PC-9 (cell line): ENCODE measurements around the gene NDUFA9. TPM values are rescaled to one million over a fixed set of nuclear protein-coding genes. Genes with fewer than 3 reads are reported as not detected.

Experiments
- Bru-seq: library from RNA; stranded (reverse); fragments of 400-500 nt; gene quantifications from one replicate; lab custom pipeline; 2021; lab: Mats Ljungman, UMichigan
- BruChase-seq, 2 experiments: library from RNA; stranded (reverse); fragments of 400-500 nt; gene quantifications; one replicate each; lab custom pipeline; 2021; lab: Mats Ljungman, UMichigan
- BruUV-seq: library from RNA; stranded (reverse); fragments of 400-500 nt; replicated peaks from 2 replicates; lab custom pipeline; 2021; lab: Mats Ljungman, UMichigan
- CTCF ChIA-PET: fragments of 300-600 bp; sonication (Branson Sonifier 250); formaldehyde crosslinking; loops from one replicate; lab custom pipeline; 2022; ENCODE audit warnings: antibody characterized with exemption; lab: Charles Lee
- POLR2A ChIA-PET: fragments of 300-600 bp; sonication (Branson Sonifier 250); formaldehyde crosslinking; loops from one replicate; lab custom pipeline; 2022; ENCODE audit warnings: antibody characterized with exemption; ENCODE audit not compliant: unreplicated experiment; lab: Charles Lee
- DNase-seq, 2 experiments: peaks; one replicate each; pipeline versions ENCODE4 v3.0.0 to v3.0.0-alpha.2; 2015 to 2022; ENCODE audit warnings: mixed read lengths in 1 of 2
- H2AFZ ChIP-seq: fragments of 200-600 bp; sonication (generic); 2 replicates; pipeline ENCODE4 v1.8.1; 2017; ENCODE audit warnings: antibody characterized with exemption
- H3F3A ChIP-seq: fragments of 200-600 bp; sonication (generic); 2 replicates; pipeline ENCODE4 v1.8.1; 2017; ENCODE audit warnings: antibody characterized with exemption, mild to moderate bottlenecking, low read depth; ENCODE audit not compliant: insufficient read depth
- H3K27ac ChIP-seq: fragments of 200-600 bp; sonication (generic); 2 replicates; pipeline ENCODE4 v1.6.1; 2016; ENCODE audit warnings: mixed run types
- H3K27me3 ChIP-seq: fragments of 200-600 bp; sonication (generic); 2 replicates; pipeline ENCODE4 v1.6.1; 2016; ENCODE audit warnings: low read depth, mixed run types; ENCODE audit not compliant: insufficient read depth
- H3K36me3 ChIP-seq: fragments of 200-600 bp; sonication (generic); 2 replicates; pipeline ENCODE4 v1.6.1; 2016; ENCODE audit warnings: low read depth, mixed run types
- H3K4me1 ChIP-seq: fragments of 200-600 bp; sonication (generic); replicated peaks from 2 replicates; pipeline ENCODE4 v1.6.1; 2016; ENCODE audit warnings: mixed run types; ENCODE audit not compliant: insufficient read depth
- H3K4me2 ChIP-seq: fragments of 200-600 bp; sonication (generic); 2 replicates; pipeline ENCODE4 v1.6.1; 2017; ENCODE audit warnings: mixed run types
- H3K4me3 ChIP-seq: fragments of 200-600 bp; sonication (generic); 2 replicates; pipeline ENCODE4 v1.6.1; 2016; ENCODE audit warnings: mixed run types
- H3K79me2 ChIP-seq: fragments of 200-600 bp; sonication (generic); 2 replicates; pipeline ENCODE4 v1.6.1; 2017; ENCODE audit warnings: low read depth, mixed run types
- H3K9me2 ChIP-seq: fragments of 200-600 bp; sonication (generic); 2 replicates; pipeline ENCODE4 v1.8.1; 2017; ENCODE audit warnings: mild to moderate bottlenecking; ENCODE audit not compliant: insufficient read depth
- H3K9me3 ChIP-seq: fragments of 200-600 bp; sonication (generic); 2 replicates; pipeline ENCODE4 v1.8.1; 2016; ENCODE audit warnings: low read depth; ENCODE audit not compliant: insufficient read depth
- H4K20me1 ChIP-seq: fragments of 200-600 bp; sonication (generic); 2 replicates; pipeline ENCODE4 v1.8.1; 2017; ENCODE audit not compliant: insufficient read depth
- EZH2 ChIP-seq: fragments of 200-600 bp; sonication (generic); IDR thresholded peaks from 2 replicates; pipeline ENCODE4 v1.8.0; 2017; ENCODE audit warnings: antibody characterized with exemption, low read depth
- intact Hi-C: fragments of 100-400 bp; cut with micrococcal nuclease; formaldehyde crosslinking; loops from one replicate; pipeline ENCODE4 v1.10.0; 2022; ENCODE audit not compliant: unreplicated experiment
- long read RNA-seq: library from polyadenylated mRNA; stranded (forward); transcript quantifications from one replicate; pipeline ENCODE4 v2.0.0, GENCODE V29; 2022
- total RNA-seq: library from RNA; stranded (reverse); gene quantifications from 2 replicates; pipeline ENCODE4 v1.2.3, GENCODE V29; 2021
- TF ChIP-seq, protein P1 (sequence below): fragments of 200-600 bp; sonication (generic); conservative IDR thresholded peaks from 2 replicates; pipeline ENCODE4 v1.6.1; 2017; ENCODE audit warnings: mixed run types, antibody characterized with exemption, mild to moderate bottlenecking, moderate library complexity

NDUFA9 gene
- total RNA-seq: 139 and 192 TPM in 2 replicates
- Bru-seq, nascent RNA: percentile 71 among the genes with signal in this experiment
- percentile 68 among the genes with signal in this experiment for BruChase-seq, experiment 1, labeled RNA remaining after a 2-hour chase
- percentile 80 among the genes with signal in this experiment for BruChase-seq, experiment 2, labeled RNA remaining after a 6-hour chase
- long read RNA-seq, full-length matches to known transcripts: 459 of 483 reads
- long read RNA-seq, partial matches to known transcripts: 9 of 483 reads
- long read RNA-seq, other reads (novel, unspliced or antisense): 15 of 483 reads

DNA sequence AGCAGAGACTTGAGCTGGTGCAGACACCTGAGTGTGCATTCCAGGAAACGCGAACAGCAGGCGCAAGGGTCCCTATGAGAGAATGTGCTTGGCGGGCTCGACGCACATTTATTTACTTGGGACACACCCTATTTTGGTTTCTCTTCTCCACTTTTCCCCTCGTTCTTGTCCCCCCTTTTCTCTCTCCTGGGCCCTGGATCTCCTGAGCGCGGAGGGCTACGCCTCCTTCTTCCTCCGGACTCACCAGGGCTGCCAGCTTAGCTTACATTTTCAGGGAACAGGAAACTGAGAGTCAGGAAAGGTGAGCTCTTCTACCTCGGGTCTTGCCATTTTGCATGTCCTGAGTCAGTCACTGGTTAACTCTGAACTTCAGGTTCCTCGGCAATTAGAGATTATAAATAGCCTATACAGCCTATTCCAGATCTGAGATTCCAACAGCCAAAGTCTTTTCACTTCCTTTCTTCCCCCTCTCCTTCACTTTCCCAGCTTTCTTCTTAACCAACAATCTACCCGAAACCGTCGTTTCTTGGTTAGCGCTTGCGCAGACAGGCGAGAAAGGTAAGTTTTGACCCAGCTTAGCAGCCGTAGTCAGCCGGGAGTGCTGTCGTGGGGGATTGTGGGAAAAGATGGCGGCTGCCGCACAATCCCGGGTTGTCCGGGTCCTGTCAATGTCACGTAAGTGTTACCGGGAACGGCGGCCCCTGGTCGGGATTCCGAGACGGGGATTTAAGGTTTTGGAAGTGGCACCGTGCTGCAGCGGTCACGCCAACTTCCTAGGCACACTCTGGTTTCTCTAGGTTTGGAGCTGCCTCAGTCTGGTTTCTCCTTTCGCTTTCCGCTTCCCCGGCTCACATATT, at the start of gene NDUFA9, which contains the start of gene AKAP3:
Gene NDUFA9 (plus strand): TSS at position 614 of the 857 bp plus-strand sequence. CDS start 13 bp downstream, at position 627.
Gene AKAP3 (minus strand): TSS at position 551 of the 857 bp plus-strand sequence. CDS start 10,855 bp downstream, outside the sequence.
- Histone ChIP-seq H4K20me1 (no peaks in the 10 kb centered on the region), H3F3A (no peaks in the 10 kb centered on the region), H3K4me1 (peaks cover 19% of the 10 kb centered on the region), H3K9me3 (no peaks in the 10 kb centered on the region), H3K4me2 (peak within 1 kb of the TSS; percentile 91), H3K79me2 (peaks cover 33% of the 10 kb centered on the region), H3K4me3 (peak within 1 kb of the TSS; percentile 86), H3K27me3 (0 out of 2 replicates have a peak, but pooled peaks cover 4% of the 10 kb centered on the region), H3K36me3 (no peaks in the 10 kb centered on the region), H3K27ac (peak within 1 kb of the TSS; percentile 84), H3K9me2 (no peaks in the 10 kb centered on the region), H2AFZ (peak within 1 kb of the TSS; percentile 99)
- CTCF ChIA-PET: interaction anchor here (0.6 to 1.2 kb wide), 4 partner anchors 18 to 1349 kb away, joined by 3 to 12 read pairs (median 5); no protein-coding TSS in a partner anchor
- POLR2A ChIA-PET: interaction anchor here (0.6 kb wide), 6 partner anchors 21 to 1864 kb away, joined by 3 to 5 read pairs (median 4); partner anchors contain the start of genes FOXM1 and RHNO1
- TSS peak; percentile 88 for BruUV-seq
- peak; percentile 66 to 78 for DNase-seq
- TF ChIP-seq EZH2: no peak
- TF ChIP-seq, protein P1, sequence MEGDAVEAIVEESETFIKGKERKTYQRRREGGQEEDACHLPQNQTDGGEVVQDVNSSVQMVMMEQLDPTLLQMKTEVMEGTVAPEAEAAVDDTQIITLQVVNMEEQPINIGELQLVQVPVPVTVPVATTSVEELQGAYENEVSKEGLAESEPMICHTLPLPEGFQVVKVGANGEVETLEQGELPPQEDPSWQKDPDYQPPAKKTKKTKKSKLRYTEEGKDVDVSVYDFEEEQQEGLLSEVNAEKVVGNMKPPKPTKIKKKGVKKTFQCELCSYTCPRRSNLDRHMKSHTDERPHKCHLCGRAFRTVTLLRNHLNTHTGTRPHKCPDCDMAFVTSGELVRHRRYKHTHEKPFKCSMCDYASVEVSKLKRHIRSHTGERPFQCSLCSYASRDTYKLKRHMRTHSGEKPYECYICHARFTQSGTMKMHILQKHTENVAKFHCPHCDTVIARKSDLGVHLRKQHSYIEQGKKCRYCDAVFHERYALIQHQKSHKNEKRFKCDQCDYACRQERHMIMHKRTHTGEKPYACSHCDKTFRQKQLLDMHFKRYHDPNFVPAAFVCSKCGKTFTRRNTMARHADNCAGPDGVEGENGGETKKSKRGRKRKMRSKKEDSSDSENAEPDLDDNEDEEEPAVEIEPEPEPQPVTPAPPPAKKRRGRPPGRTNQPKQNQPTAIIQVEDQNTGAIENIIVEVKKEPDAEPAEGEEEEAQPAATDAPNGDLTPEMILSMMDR: no peak
- intact Hi-C loops: loop anchor here (1.0 to 5.0 kb wide), 2 partner anchors 44 to 111 kb away; partner anchors contain the start of gene RAD51AP1

DNA sequence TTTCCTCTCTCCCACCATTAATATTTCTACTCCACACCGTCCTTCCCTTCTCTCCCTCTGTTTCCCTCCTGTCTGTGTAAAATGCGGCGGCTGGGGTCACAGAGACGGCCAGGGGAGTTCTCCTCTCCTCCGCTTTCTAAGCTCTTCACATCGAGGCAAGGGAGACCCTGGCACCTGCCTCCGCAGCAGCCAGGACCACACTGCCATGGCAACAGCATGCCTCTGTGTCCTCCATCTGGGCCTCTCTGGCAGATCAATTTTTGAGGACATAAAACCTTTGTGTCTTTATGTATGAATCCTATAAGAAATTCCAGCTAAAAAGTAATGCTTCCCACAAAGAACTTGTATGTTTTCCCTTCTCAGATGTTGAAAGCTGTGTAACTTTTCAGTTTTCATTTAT, 45.5 kb upstream of the NDUFA9 start:
- H3K27me3 ChIP-seq: peaks cover 55% of the 10 kb centered on the region
- H2AFZ ChIP-seq: no peak overlapping the region
- no peaks in the 10 kb centered on the region for H3K9me3 ChIP-seq
- DNase-seq: no peak
- intact Hi-C loops: no loop called here
- ChIA-PET POLR2A (no interaction called here), CTCF (interaction anchor here (0.5 kb wide), 1 partner anchor 83 kb away, joined by 4 read pairs; no protein-coding TSS in a partner anchor)
- TF ChIP-seq EZH2: no peak
- TF ChIP-seq, protein P1: no peak
- H3K79me2 ChIP-seq: no peaks in the 10 kb centered on the region
- no TSS peak for BruUV-seq
- no peaks in the 10 kb centered on the region for H3K9me2 ChIP-seq
- H3K27ac ChIP-seq: no peak overlapping the region
- H3K4me2 ChIP-seq: no peak overlapping the region
- peaks cover 9% of the 10 kb centered on the region; the same call in 1 of the 2 replicates for H3K4me1 ChIP-seq
- H3K36me3 ChIP-seq: no peaks in the 10 kb centered on the region
- H3F3A ChIP-seq: no peaks in the 10 kb centered on the region
- H3K4me3 ChIP-seq: no peak overlapping the region
- H4K20me1 ChIP-seq: no peaks in the 10 kb centered on the region

DNA sequence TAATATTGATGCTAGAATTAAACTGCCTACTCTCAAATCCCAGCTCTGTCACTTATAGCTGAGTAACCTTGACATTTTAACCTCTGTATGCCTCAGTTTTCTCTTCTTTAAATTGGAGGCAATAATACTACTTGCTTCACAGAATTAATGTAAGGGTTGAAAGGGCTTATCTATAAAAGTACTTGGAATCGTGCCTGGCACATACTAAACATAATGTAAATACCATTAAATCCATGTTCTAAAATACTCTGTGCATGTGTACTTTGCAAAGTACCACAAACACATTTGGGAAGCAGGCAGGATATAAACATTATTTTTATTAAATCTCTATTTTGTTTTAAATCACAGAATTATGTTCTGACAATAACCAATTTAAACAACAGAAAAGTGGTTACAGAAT, 45.0 kb upstream of the NDUFA9 start:
- Histone ChIP-seq H3K36me3 (no peaks in the 10 kb centered on the region), H3F3A (no peaks in the 10 kb centered on the region), H4K20me1 (no peaks in the 10 kb centered on the region), H3K4me1 (peaks cover 9% of the 10 kb centered on the region; the same call in 1 of the 2 replicates), H3K4me3 (no peak overlapping the region), H2AFZ (no peak overlapping the region), H3K27ac (no peak overlapping the region), H3K9me3 (no peaks in the 10 kb centered on the region), H3K27me3 (peaks cover 49% of the 10 kb centered on the region), H3K9me2 (no peaks in the 10 kb centered on the region), H3K79me2 (no peaks in the 10 kb centered on the region), H3K4me2 (no peak overlapping the region)
- ChIA-PET POLR2A (interaction anchor here (0.5 kb wide), 1 partner anchor 39 kb away, joined by 4 read pairs; no protein-coding TSS in a partner anchor), CTCF (interaction anchor here (1.0 kb wide), 1 partner anchor 45 kb away, joined by 3 read pairs; the partner anchor contains the start of genes AKAP3 and NDUFA9)
- no peak for TF ChIP-seq EZH2
- TF ChIP-seq, protein P1: no peak
- intact Hi-C loops: loop anchor here (1.0 to 2.0 kb wide), 2 partner anchors 45 to 155 kb away; partner anchors contain the start of genes AKAP3 and NDUFA9
- no peak for DNase-seq
- no TSS peak for BruUV-seq
